Vagina (tissue), 2 donors: ENCODE measurements around the gene COL17A1. TPM values are rescaled to one million over a fixed set of nuclear protein-coding genes. Genes with fewer than 3 reads are reported as not detected.

Experiments used
- DNase-seq, 2 donors: peaks; one replicate each; pipeline ENCODE4 v3.0.0-alpha.2; 2017; ENCODE audit errors: extremely low spot score in 2 of 2
- H3K27ac ChIP-seq: fragments of 200-600 bp; sonication (generic); one replicate; pipeline ENCODE4 v1.5.1; 2019
- H3K27me3 ChIP-seq: fragments of 200-600 bp; sonication (generic); one replicate; pipeline ENCODE4 v1.5.1; 2019
- H3K36me3 ChIP-seq, 2 donors: fragments of 200-600 bp; sonication (generic); one replicate each; pipeline ENCODE4 v1.5.1; 2017 to 2019
- H3K4me1 ChIP-seq: fragments of 200-600 bp; sonication (generic); one replicate; pipeline ENCODE4 v1.5.1; 2019
- H3K4me3 ChIP-seq, 2 donors: fragments of 200-600 bp; sonication (generic); 1 replicate in 1 of 2; 2 replicates in 1 of 2; pipeline ENCODE4 v1.5.1; 2016 to 2019
- H3K9me3 ChIP-seq: fragments of 200-600 bp; sonication (generic); one replicate; pipeline ENCODE4 v1.5.1; 2019
- POLR2A ChIP-seq, 2 donors: fragments of 450-650 bp; IDR thresholded peaks; one replicate each; pipeline ENCODE4 v1.6.1; 2017; ENCODE audit warnings: antibody characterized with exemption in 2 of 2, mild to moderate bottlenecking in 2 of 2, moderate library complexity in 2 of 2
- POLR2AphosphoS5 ChIP-seq, 2 donors: sonication (generic); formaldehyde crosslinking; IDR thresholded peaks; one replicate each; pipeline ENCODE4 v1.9.0; 2017; ENCODE audit warnings: antibody characterized with exemption in 2 of 2, mild to moderate bottlenecking in 2 of 2, low read depth in 1 of 2; ENCODE audit not compliant: insufficient read depth in 1 of 2
- intact Hi-C: fragments of 100-400 bp; cut with DNase I; formaldehyde crosslinking; loops from one replicate; pipeline ENCODE4 v1.15.1; 2023
- total RNA-seq: library from RNA; depleted of rRNA; stranded (reverse); fragments of >200 nt; gene quantifications from one replicate; pipeline ENCODE4 v1.2.3, GENCODE V29; 2016
- TF ChIP-seq, protein P1 (sequence below), 3 experiments: fragments of 450-650 bp in 2 of 3; fragments of 200-600 bp in 1 of 3; sonication (generic) in 1 of 3; IDR thresholded peaks; one replicate each; pipeline ENCODE4 v1.5.1; 2017 to 2019; ENCODE audit warnings: antibody characterized with exemption in 3 of 3, mild to moderate bottlenecking in 2 of 3, moderate library complexity in 2 of 3

Gene COL17A1
- total RNA-seq, 1 donor from 2014 or later: 149 TPM

DNA sequence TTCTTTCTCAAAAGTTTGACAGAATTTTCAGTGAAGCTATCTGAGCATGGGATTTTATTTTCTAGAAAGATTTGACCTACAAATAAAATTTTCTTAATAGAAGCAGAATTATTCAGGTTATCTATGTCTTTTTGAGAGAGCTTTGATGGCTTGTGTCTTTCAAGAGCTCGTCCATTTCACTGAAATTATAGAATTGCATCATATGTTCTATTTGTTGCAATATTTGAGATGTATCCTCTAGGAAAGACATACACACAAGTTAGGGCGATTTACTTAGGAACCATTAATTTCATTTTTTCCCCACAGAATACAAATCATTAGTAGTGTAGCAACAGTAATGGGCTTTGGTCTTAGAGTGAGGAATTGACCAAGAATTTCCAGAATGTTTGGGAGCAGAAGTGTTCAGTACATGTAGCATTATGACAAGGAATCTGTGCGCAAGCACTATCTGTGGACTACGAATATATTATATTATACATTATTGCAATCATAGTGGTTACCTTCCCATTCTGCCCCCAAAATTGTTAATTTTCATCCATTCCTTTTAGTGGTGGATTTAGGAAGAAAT lies 12.8 kb upstream of the COL17A1 start:
- Histone ChIP-seq H3K4me1 (no peaks in the 10 kb centered on the region), H3K9me3 (no peaks in the 10 kb centered on the region), H3K4me3 (no peak overlapping the region), H3K27me3 (no peaks in the 10 kb centered on the region), H3K36me3 (no peaks in the 10 kb centered on the region), H3K27ac (no peak overlapping the region)
- TF ChIP-seq POLR2AphosphoS5 (IDR thresholded peaks at IDR 0.05; ENCODE audit: insufficient read depth in 1 of 2, low read depth in 1 of 2) (no peak), POLR2A (IDR thresholded peaks at IDR 0.05) (no peak)
- TF ChIP-seq, protein P1, sequence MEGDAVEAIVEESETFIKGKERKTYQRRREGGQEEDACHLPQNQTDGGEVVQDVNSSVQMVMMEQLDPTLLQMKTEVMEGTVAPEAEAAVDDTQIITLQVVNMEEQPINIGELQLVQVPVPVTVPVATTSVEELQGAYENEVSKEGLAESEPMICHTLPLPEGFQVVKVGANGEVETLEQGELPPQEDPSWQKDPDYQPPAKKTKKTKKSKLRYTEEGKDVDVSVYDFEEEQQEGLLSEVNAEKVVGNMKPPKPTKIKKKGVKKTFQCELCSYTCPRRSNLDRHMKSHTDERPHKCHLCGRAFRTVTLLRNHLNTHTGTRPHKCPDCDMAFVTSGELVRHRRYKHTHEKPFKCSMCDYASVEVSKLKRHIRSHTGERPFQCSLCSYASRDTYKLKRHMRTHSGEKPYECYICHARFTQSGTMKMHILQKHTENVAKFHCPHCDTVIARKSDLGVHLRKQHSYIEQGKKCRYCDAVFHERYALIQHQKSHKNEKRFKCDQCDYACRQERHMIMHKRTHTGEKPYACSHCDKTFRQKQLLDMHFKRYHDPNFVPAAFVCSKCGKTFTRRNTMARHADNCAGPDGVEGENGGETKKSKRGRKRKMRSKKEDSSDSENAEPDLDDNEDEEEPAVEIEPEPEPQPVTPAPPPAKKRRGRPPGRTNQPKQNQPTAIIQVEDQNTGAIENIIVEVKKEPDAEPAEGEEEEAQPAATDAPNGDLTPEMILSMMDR (IDR thresholded peaks at IDR 0.05): no peak
- intact Hi-C loops: no loop called here
- DNase-seq: no peak

DNA sequence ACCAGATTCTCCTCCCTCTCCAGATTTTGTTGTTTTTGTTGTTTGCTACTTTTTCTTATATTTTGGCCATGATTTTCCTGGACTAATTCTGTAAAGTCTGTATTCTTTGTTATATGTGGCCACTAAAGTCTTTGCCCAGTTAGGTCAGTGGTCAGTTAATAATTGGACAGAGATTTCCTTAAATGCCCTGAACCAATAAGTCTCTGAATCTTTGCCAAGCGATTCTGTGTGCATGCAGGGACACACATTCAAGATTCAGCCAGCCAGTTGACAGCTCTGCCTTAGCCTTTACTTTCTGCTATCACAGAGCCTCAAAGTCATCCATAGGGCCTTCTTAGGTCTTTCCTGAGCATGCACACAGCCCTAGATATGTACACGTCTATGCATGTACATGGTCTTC lies 11.0 kb upstream of the COL17A1 start:
- TF ChIP-seq, protein P1 (IDR thresholded peaks at IDR 0.05): no peak
- no peak for TF ChIP-seq POLR2AphosphoS5 (IDR thresholded peaks at IDR 0.05; ENCODE audit: insufficient read depth in 1 of 2, low read depth in 1 of 2)
- TF ChIP-seq POLR2A (IDR thresholded peaks at IDR 0.05): no peak
- H3K36me3 ChIP-seq: no peaks in the 10 kb centered on the region
- H3K27ac ChIP-seq: no peak overlapping the region
- no peaks in the 10 kb centered on the region for H3K27me3 ChIP-seq
- no peaks in the 10 kb centered on the region for H3K9me3 ChIP-seq
- H3K4me1 ChIP-seq: no peaks in the 10 kb centered on the region
- DNase-seq: no peak
- H3K4me3 ChIP-seq: no peak overlapping the region
- intact Hi-C loops: no loop called here

- DNase-seq: no peak
- Histone ChIP-seq H3K27ac (no peak overlapping the region), H3K27me3 (no peaks in the 10 kb centered on the region), H3K36me3 (no peaks in the 10 kb centered on the region), H3K9me3 (no peaks in the 10 kb centered on the region), H3K4me3 (no peak overlapping the region), H3K4me1 (no peaks in the 10 kb centered on the region)
- intact Hi-C loops: no loop called here
- TF ChIP-seq, protein P1 (IDR thresholded peaks at IDR 0.05): no peak
- TF ChIP-seq POLR2A (IDR thresholded peaks at IDR 0.05) (no peak), POLR2AphosphoS5 (IDR thresholded peaks at IDR 0.05; ENCODE audit: insufficient read depth in 1 of 2, low read depth in 1 of 2) (peak in 1 of 2 donors; percentile 30)
Observed at GRCh38 chr10:104092749-104093148, 7.1 kb upstream of the COL17A1 start.

DNA sequence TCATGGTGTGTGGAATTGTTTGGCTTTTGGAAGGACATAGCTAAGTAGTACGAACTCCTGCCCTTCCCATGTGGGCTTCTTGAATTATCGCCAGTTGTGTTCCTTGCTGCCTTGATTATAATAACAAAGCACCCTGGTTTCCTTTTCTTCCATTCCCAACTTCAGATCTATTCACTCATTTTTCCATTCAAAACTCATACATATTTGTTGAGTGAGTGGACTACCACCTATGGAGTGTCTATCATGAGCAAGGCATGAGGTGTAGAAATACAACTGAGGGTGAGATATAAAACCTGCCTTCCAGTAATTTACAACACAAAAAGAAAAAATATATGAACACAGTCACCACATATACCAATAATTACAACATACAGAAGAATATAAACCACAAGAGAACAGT lies 4.9 kb upstream of the COL17A1 start:
- H3K36me3 ChIP-seq: no peaks in the 10 kb centered on the region
- TF ChIP-seq POLR2AphosphoS5 (IDR thresholded peaks at IDR 0.05; ENCODE audit: insufficient read depth in 1 of 2, low read depth in 1 of 2) (no peak), POLR2A (IDR thresholded peaks at IDR 0.05) (no peak)
- TF ChIP-seq, protein P1 (IDR thresholded peaks at IDR 0.05): no peak
- no peaks in the 10 kb centered on the region for H3K27me3 ChIP-seq
- intact Hi-C loops: no loop called here
- no peaks in the 10 kb centered on the region for H3K4me1 ChIP-seq
- H3K27ac ChIP-seq: no peak overlapping the region
- H3K4me3 ChIP-seq: no peak overlapping the region
- H3K9me3 ChIP-seq: no peaks in the 10 kb centered on the region
- DNase-seq: no peak

DNA sequence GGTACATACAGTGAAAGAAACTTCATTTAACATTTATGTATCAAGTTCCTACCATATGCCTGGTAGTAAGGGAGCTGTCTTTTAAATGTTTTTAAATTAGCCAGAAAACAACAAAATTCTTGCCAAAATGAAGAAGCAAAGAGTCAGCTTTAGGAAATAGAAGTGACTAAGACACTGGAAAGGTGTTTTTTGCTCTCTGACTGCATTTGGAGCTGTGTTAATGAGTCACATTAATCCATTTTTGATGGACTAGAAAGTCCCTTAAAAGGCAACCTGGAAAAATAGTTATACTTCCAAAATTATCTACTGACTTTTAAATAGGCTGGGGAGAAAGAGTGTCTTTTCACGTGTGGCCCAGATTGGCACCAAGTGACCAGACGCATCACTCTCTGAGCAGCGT lies 3.9 kb upstream of the COL17A1 start:
- H3K4me1 ChIP-seq: no peaks in the 10 kb centered on the region
- no peak overlapping the region for H3K27ac ChIP-seq
- intact Hi-C loops: no loop called here
- H3K27me3 ChIP-seq: no peaks in the 10 kb centered on the region
- TF ChIP-seq, protein P1 (IDR thresholded peaks at IDR 0.05): no peak
- no peak for TF ChIP-seq POLR2A (IDR thresholded peaks at IDR 0.05)
- no peak for TF ChIP-seq POLR2AphosphoS5 (IDR thresholded peaks at IDR 0.05; ENCODE audit: insufficient read depth in 1 of 2, low read depth in 1 of 2)
- H3K36me3 ChIP-seq: no peaks in the 10 kb centered on the region
- H3K9me3 ChIP-seq: no peaks in the 10 kb centered on the region
- H3K4me3 ChIP-seq: no peak overlapping the region
- no peak for DNase-seq
